Measurements from ENCODE around the gene OBSCN. TPM values are rescaled to one million over a fixed set of nuclear protein-coding genes. Genes with fewer than 3 reads are reported as not detected.

The OBSCN gene
- total RNA-seq, 2 experiments from 2014 or later = 5.7 to 10.4 TPM

DNA sequence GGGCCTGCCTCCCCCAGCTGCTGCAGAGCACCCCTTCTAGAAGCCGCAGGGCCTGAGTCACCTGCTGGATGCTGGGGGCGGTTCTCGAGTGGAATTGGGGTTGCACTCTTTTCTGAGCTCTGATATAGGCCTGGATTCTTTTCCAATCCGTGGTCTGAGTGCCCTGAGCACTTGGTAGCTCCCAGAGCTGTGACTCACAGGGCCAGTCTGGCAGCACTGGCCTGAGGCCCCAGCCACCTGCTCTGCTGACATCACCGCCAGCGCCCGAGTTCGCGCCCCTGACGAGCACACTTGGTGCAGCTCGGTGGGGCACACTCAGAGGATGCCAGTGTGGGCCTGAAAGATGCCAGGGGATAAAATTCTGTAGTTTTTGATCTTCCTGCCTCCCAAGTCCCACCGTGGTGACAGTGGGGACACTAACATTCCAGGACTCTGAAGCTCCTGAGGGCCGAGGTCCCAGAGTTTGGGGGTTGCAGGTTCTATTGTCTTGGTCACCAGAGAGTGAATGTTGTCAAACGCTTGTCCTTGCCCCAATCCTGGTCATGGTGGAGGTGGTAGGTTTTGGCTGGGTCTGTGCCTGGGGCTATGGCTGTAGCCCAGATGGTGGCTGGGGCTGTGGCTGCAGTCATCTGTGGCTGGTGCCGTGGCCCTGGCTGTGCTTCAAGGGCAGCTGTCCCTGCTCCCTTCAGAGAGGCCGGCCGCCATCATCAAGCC, 74.6 kb downstream of the OBSCN start:
- no peaks in the 10 kb centered on the region for H3K27me3 Mint-ChIP-seq
- no peak overlapping the region for H3K27ac Mint-ChIP-seq
- DNase-seq (no peak), ATAC-seq (no peak)
- no peaks in the 10 kb centered on the region for H3K4me1 Mint-ChIP-seq
- no peaks in the 10 kb centered on the region for H3K36me3 Mint-ChIP-seq
- H3K4me3 Mint-ChIP-seq = no peak overlapping the region
- no peaks in the 10 kb centered on the region for H3K9me3 Mint-ChIP-seq (ENCODE audit: low read depth)
- CTCF ChIA-PET = no interaction called here

DNA sequence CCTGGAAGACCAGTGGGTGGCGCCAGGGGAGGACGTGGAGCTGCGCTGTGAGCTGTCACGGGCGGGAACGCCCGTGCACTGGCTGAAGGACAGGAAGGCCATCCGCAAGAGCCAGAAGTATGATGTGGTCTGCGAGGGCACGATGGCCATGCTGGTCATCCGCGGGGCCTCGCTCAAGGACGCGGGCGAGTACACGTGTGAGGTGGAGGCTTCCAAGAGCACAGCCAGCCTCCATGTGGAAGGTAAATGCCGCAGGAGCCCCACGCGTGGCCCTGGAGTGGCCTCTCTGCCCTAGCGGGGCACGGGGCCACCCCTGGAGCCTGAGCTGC, 75.2 kb downstream of the OBSCN start:
- Mint-ChIP-seq H3K27me3 (no peaks in the 10 kb centered on the region), H3K27ac (no peak overlapping the region), H3K4me1 (no peaks in the 10 kb centered on the region), H3K36me3 (no peaks in the 10 kb centered on the region), H3K4me3 (no peak overlapping the region), H3K9me3 (ENCODE audit: low read depth) (no peaks in the 10 kb centered on the region)
- DNase-seq = no peak
- CTCF ChIA-PET = no interaction called here
- no peak for ATAC-seq

DNA sequence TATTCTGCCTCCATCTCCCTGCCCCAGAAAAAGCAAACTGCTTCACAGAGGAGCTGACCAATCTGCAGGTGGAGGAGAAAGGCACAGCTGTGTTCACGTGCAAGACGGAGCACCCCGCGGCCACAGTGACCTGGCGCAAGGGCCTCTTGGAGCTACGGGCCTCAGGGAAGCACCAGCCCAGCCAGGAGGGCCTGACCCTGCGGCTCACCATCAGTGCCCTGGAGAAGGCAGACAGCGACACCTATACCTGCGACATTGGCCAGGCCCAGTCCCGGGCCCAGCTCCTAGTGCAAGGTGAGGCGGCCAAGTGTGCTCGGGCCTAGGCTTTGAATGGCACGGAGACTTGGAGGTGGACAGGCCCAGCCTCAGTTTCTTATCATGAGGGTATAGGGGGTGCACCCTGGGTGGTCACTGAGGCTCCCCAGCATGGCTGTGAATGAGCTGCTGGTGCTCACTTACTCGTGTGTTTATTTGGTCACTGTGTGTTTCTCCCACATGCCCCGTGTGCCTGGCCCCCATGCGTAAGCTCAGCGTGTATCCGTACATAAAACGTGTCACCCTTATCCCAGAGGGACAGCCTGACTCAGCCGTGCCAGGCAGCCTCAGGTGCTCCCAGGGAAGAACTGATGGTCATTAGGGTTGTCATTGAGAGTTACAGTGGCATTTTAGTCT, 75.8 kb downstream of the OBSCN start:
- ATAC-seq (no peak), DNase-seq (no peak)
- Mint-ChIP-seq H3K4me1 (peaks cover 5% of the 10 kb centered on the region), H3K27me3 (no peaks in the 10 kb centered on the region), H3K9me3 (ENCODE audit: low read depth) (no peaks in the 10 kb centered on the region), H3K27ac (no peak overlapping the region), H3K36me3 (no peaks in the 10 kb centered on the region), H3K4me3 (no peak overlapping the region)
- CTCF ChIA-PET = no interaction called here

DNA sequence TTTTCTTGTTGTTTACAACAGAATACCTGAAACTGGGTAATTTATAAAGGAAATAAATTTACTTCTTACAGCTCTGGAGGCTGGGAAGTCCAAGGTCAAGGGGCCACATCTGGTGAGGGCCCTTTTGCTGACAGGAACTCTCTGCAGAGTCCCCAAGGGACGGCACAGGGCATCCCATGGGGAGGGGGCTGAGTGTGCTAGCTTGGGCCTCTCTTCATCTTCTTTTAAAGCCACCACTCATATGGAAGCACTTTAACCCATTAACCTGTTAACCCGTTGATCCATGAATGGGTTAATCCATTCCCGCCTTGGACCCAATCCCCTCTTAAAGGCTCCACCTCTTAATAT, 76.3 kb downstream of the OBSCN start:
- H3K27ac Mint-ChIP-seq = no peak overlapping the region
- no peaks in the 10 kb centered on the region for H3K27me3 Mint-ChIP-seq
- CTCF ChIA-PET = no interaction called here
- no peaks in the 10 kb centered on the region for H3K36me3 Mint-ChIP-seq
- peaks cover 10% of the 10 kb centered on the region for H3K4me1 Mint-ChIP-seq
- DNase-seq = no peak
- no peaks in the 10 kb centered on the region for H3K9me3 Mint-ChIP-seq (ENCODE audit: low read depth)
- no peak overlapping the region for H3K4me3 Mint-ChIP-seq
- no peak for ATAC-seq

DNA sequence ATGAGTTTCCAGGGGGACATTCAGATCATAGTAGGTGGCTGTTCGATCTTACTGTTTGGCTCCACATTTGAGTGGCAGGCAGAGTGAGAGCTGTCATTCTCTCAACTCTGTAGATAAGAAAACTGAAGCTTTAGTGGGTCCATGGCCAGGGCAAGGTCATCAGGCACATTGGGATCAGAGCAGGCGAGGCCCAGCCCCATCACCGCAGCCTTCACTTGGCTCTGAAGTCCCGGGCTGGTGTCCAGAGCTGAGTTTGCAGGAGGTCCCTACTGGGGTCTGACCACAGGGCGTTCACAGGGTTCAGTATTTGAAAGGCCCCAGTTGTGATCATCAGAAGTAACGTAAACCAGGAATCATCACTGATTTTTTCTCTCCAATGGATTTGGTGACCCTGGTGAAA, 76.7 kb downstream of the OBSCN start:
- Mint-ChIP-seq H3K27ac (no peak overlapping the region), H3K4me1 (peaks cover 12% of the 10 kb centered on the region), H3K36me3 (no peaks in the 10 kb centered on the region), H3K4me3 (no peak overlapping the region), H3K27me3 (no peaks in the 10 kb centered on the region), H3K9me3 (ENCODE audit: low read depth) (no peaks in the 10 kb centered on the region)
- ATAC-seq (no peak), DNase-seq (no peak)
- CTCF ChIA-PET = no interaction called here

DNA sequence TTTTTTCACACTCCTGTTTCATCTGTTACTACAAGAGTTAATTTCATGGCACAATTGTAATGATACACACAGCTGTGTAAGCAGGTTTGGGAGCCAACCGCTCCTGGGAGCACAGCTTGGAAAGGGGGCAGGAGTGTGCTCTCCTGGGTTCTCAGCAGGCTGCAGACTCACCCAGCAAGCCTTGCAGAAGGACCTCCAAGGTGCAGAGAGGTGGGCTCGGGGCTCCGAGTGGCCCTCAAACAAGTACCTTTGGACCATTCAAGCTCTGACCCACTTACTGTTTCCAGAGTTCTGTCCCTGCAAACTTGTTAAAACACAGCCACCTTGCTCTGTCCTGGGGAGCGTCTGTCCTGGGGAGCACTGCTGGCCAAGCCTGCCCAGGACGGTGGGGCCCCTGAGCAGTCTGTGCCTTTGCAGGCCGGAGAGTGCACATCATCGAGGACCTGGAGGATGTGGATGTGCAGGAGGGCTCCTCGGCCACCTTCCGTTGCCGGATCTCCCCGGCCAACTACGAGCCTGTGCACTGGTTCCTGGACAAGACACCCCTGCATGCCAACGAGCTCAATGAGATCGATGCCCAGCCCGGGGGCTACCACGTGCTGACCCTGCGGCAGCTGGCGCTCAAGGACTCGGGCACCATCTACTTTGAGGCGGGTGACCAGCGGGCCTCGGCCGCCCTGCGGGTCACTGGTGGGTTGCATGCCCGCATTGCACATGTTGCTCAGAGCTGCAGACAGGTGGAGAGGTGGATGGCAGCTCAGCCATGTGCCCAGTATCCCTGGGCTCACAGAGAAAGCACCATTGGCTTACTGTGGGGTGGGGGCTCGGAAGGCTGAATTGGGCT, 78.0 kb downstream of the OBSCN start:
- H3K36me3 Mint-ChIP-seq = no peaks in the 10 kb centered on the region
- ATAC-seq = no peak
- H3K9me3 Mint-ChIP-seq (ENCODE audit: low read depth) = no peaks in the 10 kb centered on the region
- H3K27ac Mint-ChIP-seq = no peak overlapping the region
- no peak overlapping the region for H3K4me3 Mint-ChIP-seq
- DNase-seq = no peak
- peaks cover 14% of the 10 kb centered on the region for H3K4me1 Mint-ChIP-seq
- no peaks in the 10 kb centered on the region for H3K27me3 Mint-ChIP-seq
- CTCF ChIA-PET = no interaction called here

DNA sequence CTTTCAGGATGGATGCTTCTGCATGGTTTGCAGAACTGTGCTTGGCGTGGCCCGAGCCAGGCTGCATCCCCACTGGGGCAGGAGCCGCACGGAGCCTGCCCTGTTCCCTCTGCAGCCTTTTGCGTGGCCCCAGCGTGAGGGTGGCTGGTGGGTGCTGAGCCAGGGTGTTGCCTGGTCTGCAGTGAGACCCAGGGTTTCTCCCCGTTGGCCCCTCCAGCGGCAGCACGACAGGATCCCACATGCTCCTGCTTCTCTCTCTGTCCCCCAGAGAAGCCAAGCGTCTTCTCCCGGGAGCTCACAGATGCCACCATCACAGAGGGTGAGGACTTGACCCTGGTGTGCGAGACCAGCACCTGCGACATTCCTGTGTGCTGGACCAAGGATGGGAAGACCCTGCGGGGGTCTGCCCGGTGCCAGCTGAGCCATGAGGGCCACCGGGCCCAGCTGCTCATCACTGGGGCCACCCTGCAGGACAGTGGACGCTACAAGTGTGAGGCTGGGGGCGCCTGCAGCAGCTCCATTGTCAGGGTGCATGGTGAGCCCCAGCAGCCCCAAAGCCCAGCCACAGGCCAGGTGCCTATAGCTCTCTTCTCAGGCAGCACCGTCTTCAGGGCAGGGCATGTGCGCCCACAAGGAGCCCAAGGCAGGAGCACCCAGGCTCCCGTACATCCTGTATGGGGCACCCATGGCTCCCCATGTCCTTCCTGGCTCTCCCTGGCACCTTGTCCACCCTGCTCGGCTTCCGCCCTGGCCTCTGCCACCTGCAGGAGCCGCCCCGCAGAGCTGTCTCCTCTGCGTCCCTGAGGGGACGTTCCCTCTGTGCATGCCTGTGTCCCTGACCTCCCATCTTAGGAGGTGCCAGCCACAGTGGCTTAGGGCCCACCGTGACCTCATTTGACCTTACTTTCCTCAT, 78.9 kb downstream of the OBSCN start:
- Mint-ChIP-seq H3K9me3 (ENCODE audit: low read depth) (no peaks in the 10 kb centered on the region), H3K27ac (no peak overlapping the region), H3K36me3 (no peaks in the 10 kb centered on the region), H3K4me3 (no peak overlapping the region), H3K4me1 (peaks cover 14% of the 10 kb centered on the region), H3K27me3 (no peaks in the 10 kb centered on the region)
- CTCF ChIA-PET = no interaction called here
- DNase-seq (no peak), ATAC-seq (no peak)

DNA sequence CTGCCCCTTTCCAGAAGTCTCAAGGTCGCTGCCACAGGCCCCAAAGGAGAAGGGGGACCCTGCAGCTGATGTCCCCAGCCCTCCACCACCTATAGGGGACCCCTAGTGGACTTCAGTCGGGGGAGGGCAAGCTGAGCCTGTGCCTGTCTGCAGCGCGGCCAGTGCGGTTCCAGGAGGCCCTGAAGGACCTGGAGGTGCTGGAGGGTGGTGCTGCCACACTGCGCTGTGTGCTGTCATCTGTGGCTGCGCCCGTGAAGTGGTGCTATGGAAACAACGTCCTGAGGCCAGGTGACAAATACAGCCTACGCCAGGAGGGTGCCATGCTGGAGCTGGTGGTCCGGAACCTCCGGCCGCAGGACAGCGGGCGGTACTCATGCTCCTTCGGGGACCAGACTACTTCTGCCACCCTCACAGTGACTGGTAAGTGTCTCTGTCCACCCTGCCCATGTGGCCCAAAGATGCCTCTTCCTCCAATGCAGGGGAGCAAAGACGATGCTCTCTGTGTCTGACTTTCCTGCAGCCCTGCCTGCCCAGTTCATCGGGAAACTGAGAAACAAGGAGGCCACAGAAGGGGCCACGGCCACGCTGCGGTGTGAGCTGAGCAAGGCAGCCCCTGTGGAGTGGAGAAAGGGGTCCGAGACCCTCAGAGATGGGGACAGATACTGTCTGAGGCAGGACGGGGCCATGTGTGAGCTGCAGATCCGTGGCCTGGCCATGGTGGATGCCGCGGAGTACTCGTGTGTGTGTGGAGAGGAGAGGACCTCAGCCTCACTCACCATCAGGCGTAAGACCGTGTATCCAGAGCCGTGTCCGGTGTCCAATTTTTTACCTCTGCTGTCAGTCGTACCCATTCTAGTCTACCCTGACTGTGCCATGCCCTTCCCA, 79.9 kb downstream of the OBSCN start:
- no peaks in the 10 kb centered on the region for H3K36me3 Mint-ChIP-seq
- no peak overlapping the region for H3K27ac Mint-ChIP-seq
- no peaks in the 10 kb centered on the region for H3K9me3 Mint-ChIP-seq (ENCODE audit: low read depth)
- ATAC-seq (no peak), DNase-seq (no peak)
- H3K4me1 Mint-ChIP-seq = peaks cover 14% of the 10 kb centered on the region
- CTCF ChIA-PET = no interaction called here
- no peaks in the 10 kb centered on the region for H3K27me3 Mint-ChIP-seq
- H3K4me3 Mint-ChIP-seq = no peak overlapping the region

DNA sequence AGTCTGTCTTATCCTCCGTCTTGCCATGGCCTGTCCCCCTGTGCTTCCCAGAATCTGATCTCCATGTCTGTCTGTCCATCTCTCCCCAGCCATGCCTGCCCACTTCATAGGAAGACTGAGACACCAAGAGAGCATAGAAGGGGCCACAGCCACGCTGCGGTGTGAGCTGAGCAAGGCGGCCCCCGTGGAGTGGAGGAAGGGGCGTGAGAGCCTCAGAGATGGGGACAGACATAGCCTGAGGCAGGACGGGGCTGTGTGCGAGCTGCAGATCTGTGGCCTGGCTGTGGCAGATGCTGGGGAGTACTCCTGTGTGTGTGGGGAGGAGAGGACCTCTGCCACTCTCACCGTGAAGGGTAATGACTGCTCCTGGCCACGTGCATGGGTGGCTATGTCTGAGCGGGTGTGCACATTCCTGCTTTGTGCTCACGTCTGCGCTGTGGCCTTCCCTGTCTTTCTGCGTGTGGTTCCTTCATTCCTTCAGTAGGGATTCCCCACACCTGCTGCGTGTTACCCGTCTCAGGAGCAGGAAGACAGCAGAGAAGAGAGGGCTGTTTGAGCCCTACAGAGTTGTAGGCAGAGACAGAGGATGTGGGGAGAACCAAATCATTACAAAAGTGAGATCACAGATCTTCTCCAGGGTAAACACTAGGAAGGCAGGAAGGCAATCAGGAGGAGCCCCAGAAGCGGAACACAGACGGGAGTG, 80.8 kb downstream of the OBSCN start:
- ATAC-seq (peak; percentile 32), DNase-seq (no peak)
- Mint-ChIP-seq H3K4me3 (no peak overlapping the region), H3K27ac (peak overlapping the region; percentile 8), H3K27me3 (no peaks in the 10 kb centered on the region), H3K9me3 (ENCODE audit: low read depth) (no peaks in the 10 kb centered on the region), H3K4me1 (peaks cover 14% of the 10 kb centered on the region), H3K36me3 (no peaks in the 10 kb centered on the region)
- CTCF ChIA-PET = no interaction called here

DNA sequence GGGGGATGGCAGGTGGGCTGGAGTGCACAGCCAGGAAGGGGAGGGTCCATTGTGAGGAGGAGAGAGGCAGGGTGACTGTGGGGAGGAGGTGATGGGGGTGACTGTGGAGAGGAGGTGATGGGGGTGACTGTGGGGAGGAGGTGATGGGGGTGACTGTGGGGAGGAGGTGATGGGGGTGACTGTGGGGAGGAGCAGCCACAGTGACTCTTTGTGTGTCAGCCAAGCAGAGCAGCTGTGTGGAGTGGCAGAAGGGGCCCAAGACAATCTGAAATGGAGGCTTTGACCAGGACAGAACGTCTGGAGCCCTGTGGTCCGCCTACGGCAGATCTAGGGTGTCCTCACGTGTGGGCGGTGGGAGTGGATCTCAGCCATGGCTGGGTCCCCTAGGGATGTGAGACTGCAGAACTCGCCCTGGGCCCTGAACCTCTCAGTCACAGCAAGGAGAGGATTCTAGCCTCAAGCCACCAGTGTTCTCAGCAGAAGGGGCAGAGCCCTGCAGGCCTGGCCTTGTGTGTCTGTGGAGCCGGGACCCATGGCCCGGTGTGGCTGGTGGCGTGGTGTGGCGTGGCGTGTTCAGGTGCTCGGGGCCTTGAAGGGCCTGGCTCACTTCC, 81.5 kb downstream of the OBSCN start:
- ATAC-seq (no peak), DNase-seq (no peak)
- CTCF ChIA-PET = no interaction called here

DNA sequence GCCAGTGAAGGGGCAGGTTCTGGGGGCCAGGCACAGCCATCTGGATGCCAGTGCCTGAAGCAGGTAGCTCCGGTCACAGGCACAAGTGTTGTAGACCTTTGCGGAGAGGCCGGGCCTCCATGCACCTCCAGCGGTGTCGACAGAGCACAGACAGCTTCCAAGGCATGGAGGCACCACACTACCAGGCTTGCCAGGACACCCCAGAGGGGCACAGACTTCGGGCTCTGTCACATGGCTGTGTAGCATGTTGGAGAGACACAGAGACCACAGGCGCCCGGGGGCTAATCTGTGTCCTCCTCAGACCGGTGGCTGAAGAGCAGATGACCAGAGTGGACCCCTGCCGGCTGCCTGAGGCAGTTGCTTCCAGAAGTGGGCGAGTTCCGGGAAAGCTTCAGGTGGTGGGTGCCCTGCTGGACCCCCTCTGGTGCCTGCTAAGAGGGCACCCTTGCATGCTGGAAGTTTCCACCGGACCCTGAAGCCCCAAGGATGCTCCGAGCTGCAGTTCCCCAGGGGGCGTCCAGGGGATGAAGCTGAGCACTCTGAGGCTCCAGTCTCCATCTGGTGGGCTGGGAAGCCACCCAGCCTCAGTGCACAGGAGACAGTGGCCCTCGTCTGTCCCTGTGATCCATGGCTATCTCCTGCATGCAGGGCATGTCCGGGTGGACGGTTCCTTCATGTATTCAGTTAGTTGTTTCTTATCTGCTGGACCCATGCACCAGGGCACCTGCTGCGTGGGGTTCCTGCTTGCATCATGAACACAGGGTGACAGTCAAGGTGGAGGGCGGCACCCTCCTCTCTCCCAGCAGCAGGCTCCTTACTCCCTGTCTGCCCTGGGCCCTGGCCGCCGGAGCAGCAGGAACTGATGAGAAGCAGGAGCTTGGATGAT, 82.4 kb downstream of the OBSCN start:
- no peaks in the 10 kb centered on the region for H3K36me3 Mint-ChIP-seq
- no peak overlapping the region for H3K27ac Mint-ChIP-seq
- ATAC-seq = no peak
- CTCF ChIA-PET = no interaction called here
- H3K4me3 Mint-ChIP-seq = no peak overlapping the region
- H3K9me3 Mint-ChIP-seq (ENCODE audit: low read depth) = no peaks in the 10 kb centered on the region
- DNase-seq = no peak
- H3K27me3 Mint-ChIP-seq = no peaks in the 10 kb centered on the region
- H3K4me1 Mint-ChIP-seq = peaks cover 14% of the 10 kb centered on the region

More for the DNA sequence above, 81.5 kb downstream of the OBSCN start:
- H3K9me3 Mint-ChIP-seq (ENCODE audit: low read depth) = no peaks in the 10 kb centered on the region
- H3K36me3 Mint-ChIP-seq = no peaks in the 10 kb centered on the region
- no peaks in the 10 kb centered on the region for H3K27me3 Mint-ChIP-seq
- peaks cover 14% of the 10 kb centered on the region for H3K4me1 Mint-ChIP-seq
- H3K4me3 Mint-ChIP-seq = no peak overlapping the region
- H3K27ac Mint-ChIP-seq = peak overlapping the region; percentile 6
